Stimulated activated CD4-positive, alpha-beta T cell treated with anti-CD3 and anti-CD28 coated beads, Interleukin-1b, Interleukin-23, amount 100 ng/mL, for 1 hour (primary cell): ENCODE data around the gene NKIRAS1.
"Not testable (repeated sequence)": the region's sequence is repeated elsewhere in the genome, so short reads cannot be mapped to it uniquely, and the experiment has no call there.

Source experiments
- DNase-seq, 2 donors: peaks; one replicate each; pipeline ENCODE4 v3.0.0-alpha.2; 2020; ENCODE audit warnings: low read depth in 2 of 2

The NKIRAS1 gene

GRCh38 chr3:23904545-23904944 lies 12.2 kb downstream of the NKIRAS1 start:
- DNase-seq = no peak

GRCh38 chr3:23900744-23901143 lies 16.0 kb downstream of the NKIRAS1 start:
- no peak for DNase-seq

GRCh38 chr3:23895181-23895580 lies 21.6 kb downstream of the NKIRAS1 start:
- no peak for DNase-seq

GRCh38 chr3:23894254-23895061 lies 22.3 kb downstream of the NKIRAS1 start:
- no peak for DNase-seq

- no peak for DNase-seq
These were observed 26.8 kb downstream of the NKIRAS1 start for GRCh38 chr3:23889950-23890349.

- DNase-seq = no peak
These were observed 27.4 kb downstream of the NKIRAS1 start for GRCh38 chr3:23889386-23889785.

GRCh38 chr3:23888617-23889228 lies 28.1 kb downstream of the NKIRAS1 start:
- DNase-seq = no peak

GRCh38 chr3:23886311-23886710 lies 30.5 kb downstream of the NKIRAS1 start:
- no peak for DNase-seq

- no peak for DNase-seq
These were observed 31.6 kb downstream of the NKIRAS1 start for GRCh38 chr3:23885210-23885609.

- DNase-seq = no peak
These were observed 32.3 kb downstream of the NKIRAS1 start for GRCh38 chr3:23884481-23884880.

- DNase-seq = no peak
These were observed 34.3 kb downstream of the NKIRAS1 start for GRCh38 chr3:23882487-23882918.

- DNase-seq = not testable (repeated sequence)
These were observed 34.8 kb downstream of the NKIRAS1 start for GRCh38 chr3:23881993-23882392.

GRCh38 chr3:23880703-23881339 lies 36.0 kb downstream of the NKIRAS1 start:
- DNase-seq = no peak

- no peak for DNase-seq
These were observed 37.3 kb downstream of the NKIRAS1 start for GRCh38 chr3:23879485-23879884.

- DNase-seq = no peak
These were observed 39.3 kb downstream of the NKIRAS1 start for GRCh38 chr3:23877329-23877980.

GRCh38 chr3:23876923-23877322 lies 39.9 kb downstream of the NKIRAS1 start:
- no peak for DNase-seq

GRCh38 chr3:23875113-23875725 lies 41.6 kb downstream of the NKIRAS1 start:
- no peak for DNase-seq

GRCh38 chr3:23874359-23875112 lies 42.3 kb downstream of the NKIRAS1 start:
- DNase-seq = no peak

GRCh38 chr3:23873941-23874340 lies 42.8 kb downstream of the NKIRAS1 start:
- no peak for DNase-seq

GRCh38 chr3:23872330-23872729 lies 44.5 kb downstream of the NKIRAS1 start:
- no peak for DNase-seq

GRCh38 chr3:23871361-23871760 lies 45.4 kb downstream of the NKIRAS1 start:
- DNase-seq = not testable (repeated sequence)
